Stimulated activated CD8-positive, alpha-beta memory T cell treated with anti-CD3 and anti-CD28 coated beads, Interleukin-12 subunit alpha, Interleukin-12 subunit beta, amount 100 ng/mL, for 24 hours (primary cell): ENCODE results near the gene SMIM10L2A.
A peak's percentile ranks its signal among the peaks of the same experiment; 100 is the strongest.
"Not testable (repeated sequence)": the region's sequence is repeated elsewhere in the genome, so short reads cannot be mapped to it uniquely, and the experiment has no call there.

ENCODE experiments used
- DNase-seq: peaks from one replicate; pipeline ENCODE4 v3.0.0-alpha.2; 2020; ENCODE audit errors: extremely low read depth

Gene SMIM10L2A

DNA sequence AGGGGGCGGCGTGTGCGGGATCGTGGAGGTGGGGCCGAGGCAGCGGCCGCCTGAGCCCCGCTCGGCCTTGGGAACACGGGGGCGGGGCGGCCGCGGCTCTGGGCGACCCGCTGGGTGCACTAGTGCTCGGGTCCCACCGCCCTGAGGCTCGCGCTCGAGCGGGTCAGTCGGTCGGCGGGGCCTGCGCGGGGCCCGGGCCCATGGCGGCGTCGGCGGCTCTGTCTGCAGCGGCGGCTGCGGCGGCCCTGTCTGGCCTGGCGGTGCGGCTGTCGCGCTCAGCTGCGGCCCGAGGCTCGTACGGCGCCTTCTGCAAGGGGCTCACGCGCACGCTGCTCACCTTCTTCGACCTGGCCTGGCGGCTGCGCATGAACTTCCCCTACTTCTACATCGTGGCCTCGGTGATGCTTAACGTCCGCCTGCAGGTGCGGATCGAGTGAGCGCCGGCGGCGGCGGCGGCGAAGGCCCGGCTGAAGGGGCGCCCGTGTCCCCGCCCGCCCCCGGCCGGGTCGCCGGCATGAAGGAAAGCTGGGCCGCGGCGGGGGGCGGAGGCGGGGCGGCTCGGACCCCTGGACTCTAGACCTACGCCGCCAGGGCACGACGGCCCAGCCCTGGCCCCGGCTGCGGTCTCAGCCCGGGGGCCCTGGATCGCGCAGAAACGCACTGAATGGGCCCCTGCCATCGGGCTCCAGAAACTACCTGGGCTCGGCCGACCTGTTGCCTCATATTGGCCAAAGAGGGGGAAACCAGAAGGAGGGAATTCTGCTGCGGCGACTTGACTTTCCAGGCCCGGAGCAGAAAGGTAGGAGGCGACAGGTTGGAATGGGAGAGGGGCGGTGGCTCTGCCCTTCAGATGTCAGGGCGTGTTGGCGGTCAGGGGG lies at the start of gene SMIM10L2A:
Gene SMIM10L2A (plus strand): TSS at position 13 of the 878 bp plus-strand sequence. CDS start 188 bp downstream, at position 201.
- DNase-seq = no peak

DNA sequence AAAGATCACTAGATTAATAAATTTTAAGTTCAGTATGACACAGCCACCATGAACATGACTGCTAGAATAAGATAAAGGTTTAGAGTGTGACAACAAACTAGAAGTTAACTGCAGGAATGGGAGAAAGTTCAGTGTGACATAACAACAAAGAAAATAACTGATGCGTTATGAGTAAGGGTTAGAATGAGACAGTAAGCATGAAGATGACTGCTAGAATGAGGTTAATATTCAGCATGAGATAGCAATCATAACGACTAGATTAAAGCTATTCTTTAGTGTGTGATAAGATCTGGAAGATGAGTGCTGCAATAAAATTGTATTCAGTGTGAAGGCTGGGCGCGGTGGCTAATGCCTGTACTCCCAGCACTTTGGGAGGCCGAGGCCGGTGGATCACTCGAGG lies 48.4 kb upstream of the SMIM10L2A start:
- DNase-seq = no peak

DNA sequence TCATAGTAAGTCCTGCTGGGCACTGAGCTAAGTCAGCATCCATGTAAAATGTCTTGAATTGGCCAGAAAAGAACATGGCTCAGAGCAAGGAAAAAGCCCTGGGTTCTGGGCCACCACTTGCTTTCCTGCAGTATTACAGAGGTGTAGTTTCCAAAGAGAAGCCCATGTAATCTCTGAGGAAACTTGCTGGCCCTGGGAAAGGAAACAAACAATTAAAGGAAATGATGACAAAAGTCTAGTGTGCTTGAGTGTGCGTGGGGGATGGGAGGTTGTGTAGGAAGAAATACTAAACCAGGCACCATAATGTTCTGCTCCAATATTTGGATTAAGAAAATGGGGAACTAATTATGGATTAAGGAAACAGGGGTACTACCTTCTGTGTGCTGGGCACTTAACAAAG lies 39.5 kb upstream of the SMIM10L2A start:
- no peak for DNase-seq

DNA sequence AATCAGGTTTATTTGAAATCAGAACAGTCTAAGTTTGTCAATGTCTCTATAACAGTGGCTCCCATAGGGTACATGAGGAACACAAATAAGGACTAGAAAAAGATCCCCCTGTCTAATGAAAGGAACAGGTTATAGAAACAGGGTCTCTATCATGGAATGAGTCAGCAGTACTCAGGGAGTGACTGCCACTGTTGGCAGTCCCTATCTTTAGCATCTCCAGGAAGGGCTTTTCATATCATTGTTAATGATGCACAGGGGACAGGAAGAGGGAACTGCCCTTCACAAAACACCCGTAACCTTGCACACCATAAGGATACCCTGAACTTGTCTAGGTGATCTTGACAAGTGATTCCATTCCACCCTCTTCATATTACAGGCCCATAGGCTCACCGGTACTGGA lies 38.5 kb upstream of the SMIM10L2A start:
- DNase-seq = no peak

DNA sequence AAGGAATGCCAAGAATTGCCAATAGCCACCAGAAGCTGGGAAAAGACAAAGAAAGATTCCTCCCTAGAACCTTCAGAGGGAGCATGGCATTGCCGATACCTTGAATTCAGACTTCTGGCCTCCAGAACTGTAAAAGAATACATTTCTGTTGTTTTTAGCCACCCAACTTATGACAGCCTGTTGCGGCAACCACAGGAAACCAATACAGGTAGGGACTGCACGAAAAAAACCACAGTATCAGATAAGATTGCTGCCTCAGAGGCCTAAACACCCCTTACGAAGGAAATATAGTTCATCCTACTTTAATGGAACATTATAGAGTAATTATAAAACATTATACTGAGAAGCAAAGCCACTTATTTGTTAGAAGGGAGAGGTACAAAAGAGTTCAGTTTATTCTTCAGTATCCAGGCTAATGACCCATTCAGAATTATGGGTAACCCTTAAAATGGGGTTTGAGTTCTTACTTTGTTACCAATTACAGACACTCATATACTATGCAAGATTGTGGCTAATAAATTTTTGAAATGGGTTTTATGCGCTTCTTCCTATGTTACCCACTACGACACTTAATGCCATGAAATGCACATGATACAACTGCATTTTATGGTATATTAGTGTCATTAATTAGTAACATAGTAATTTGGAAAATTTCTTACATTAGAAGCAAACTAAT lies 37.4 kb upstream of the SMIM10L2A start:
- no peak for DNase-seq

DNA sequence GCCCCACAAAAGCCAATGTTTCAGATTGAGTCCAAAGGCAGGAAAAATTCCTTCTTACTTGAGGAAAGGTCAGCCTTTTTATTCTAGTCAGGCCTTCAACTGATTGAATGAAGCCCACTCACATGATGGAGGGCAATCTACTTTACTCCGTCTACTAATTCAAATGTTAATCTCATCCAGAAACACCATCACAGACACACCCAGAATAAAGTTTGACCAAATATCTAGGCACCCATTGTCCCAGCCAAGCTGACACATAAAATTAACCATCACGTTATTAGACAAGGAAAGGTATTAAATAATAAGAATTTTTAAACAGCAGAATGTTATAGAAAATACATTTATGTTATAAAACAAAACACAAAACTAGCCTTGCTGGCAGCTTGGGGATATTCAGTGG lies 32.9 kb upstream of the SMIM10L2A start:
- no peak for DNase-seq

DNA sequence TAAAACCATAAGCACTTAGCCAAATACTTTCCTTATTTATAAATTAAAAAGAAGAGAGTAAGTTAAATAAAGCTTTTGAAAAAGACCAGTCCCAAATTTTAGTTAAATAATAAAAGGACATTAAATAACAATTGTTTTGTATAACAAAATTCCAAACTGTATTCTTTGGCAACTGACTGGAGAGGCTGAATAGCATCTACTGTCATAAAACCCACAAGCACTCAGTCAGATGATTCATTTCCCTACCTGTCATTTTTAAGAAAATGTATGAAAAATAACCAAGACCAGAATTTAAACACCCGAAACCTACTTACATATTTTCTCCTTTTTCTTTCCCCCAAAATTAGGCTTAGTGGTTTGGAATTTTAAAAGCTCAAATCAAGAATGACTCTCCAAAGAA lies 32.5 kb upstream of the SMIM10L2A start:
- no peak for DNase-seq

DNA sequence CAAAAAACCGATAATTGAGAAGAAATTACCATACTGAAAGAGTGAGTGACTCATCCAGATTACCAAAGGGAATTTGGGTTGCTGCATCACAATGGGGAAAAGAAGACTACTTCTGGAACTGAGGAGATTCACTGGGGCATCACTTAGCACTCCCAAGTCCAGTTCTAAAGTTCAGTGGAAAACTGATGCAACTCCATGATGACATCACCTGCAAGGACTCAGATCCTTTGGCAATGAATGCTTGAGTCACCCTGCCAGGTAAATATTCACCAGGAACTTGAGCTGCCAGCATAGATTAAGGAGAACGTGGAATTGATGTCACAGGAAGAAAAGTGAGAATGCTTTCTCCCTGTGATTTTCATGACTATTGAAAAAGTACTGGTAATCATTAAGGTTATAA lies 32.0 kb upstream of the SMIM10L2A start:
- no peak for DNase-seq

DNA sequence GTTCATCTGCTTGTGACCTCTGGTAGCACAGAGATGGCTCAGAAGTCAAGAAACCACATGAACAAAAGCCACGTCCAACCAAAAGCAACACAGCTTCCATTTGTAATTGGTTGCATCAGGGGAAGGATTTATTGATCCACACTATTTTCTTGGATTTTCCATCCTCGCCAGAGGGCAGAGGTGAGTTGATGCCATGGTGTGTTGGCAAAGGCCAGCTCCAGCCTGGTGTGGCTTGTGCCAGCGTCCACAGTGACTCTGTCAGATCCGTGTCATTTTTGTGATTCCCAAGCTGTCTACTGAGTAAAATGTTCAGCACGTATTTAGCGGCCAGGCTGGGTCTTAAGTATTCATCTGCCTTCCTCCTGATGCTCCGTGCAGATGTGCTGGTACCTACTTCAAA lies 30.0 kb upstream of the SMIM10L2A start:
- no peak for DNase-seq

DNA sequence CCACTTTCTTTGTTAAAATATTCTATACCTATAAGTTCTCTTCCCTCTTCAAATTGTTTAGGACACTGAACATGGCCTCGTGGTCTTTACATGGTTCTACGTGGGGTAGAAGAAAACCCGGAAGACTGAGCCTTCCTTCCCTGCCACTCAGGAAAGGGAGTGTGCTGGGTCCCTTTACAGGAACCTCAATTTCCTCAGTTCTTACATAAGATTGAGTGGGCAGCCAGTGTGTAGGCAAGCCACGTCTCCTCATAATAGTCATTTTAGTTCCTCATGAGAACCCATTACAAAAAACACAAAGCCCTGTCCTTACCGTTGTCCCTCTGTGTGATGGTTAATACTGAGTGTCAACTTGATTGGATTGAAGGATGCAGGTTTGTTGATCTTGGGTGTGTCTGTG lies 28.7 kb upstream of the SMIM10L2A start:
- DNase-seq = no peak

DNA sequence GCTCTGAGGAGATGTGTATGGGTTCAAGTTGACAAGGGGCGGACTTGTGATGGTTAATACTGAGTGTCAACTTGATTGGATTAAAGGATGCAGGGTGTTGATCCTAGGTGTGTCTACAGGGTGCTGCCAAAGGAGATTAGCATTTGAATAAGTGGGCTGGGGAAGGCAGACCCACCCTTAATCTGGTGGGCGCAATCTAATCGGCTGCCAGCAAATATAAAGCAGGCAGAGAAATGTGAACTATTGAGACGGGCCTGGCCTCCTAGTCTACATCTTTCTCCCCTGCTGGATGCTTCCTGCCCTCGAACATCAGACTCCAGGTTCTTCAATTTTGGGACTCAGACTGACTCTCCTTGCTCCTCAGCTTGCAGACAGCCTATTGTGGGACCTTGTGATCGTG lies 26.7 kb upstream of the SMIM10L2A start:
- no peak for DNase-seq

DNA sequence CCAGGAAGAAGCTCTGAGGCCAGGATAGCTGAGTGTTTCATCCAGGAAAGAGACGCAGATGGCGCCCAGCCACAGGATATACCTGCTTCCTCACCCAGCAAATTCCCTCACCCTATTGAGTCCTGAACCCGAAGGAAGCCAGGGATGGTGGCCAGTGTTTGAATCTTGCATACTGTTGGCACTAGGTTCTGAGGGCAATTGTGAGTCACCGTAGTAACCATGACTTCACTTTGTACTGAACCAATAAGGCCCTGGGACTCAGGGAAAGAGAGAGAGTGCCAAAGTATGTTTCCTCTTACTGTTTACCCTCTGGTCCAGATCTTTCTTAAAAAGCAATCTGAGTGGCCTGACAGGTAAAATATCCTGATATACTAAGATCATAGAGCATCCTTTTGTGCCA lies 25.6 kb upstream of the SMIM10L2A start:
- DNase-seq = no peak

DNA sequence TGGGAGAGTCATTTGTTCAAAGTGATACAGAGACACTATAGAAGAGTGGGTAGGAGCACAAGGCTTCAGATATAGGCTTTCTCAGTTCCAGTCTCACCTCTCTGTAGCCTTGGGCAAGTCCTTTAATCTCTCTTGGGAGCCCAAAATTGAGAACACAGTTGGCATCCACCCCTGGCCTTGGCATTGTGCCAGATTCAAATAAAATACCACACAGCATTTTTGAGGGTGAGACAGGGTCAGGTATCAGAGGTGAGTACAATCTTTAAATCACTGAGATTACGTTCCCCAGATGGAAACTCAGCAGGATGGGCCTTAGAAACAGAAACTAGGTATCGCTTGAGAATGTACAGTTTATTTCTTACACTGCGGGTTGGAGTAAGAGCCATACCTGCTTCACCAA lies 25.2 kb upstream of the SMIM10L2A start:
- no peak for DNase-seq

DNA sequence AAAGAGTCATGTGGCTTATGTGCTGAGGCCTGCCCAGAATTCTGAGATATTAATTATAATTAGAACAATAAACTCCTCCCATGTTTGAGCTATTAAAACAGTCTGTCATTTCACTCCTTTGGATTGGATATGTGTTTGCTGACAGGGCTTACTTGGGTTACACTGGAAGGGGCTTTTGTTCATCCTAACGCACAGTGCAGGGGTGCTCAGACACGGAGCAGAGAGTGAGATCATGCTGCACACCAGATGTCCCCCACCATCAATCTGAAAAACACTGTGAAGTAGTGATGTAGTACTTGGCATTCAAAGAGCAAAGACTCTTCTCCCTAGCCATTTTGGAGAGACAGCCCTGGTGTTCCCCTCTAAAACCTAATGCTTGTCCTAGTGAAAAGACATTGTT lies 24.1 kb upstream of the SMIM10L2A start:
- no peak for DNase-seq

DNA sequence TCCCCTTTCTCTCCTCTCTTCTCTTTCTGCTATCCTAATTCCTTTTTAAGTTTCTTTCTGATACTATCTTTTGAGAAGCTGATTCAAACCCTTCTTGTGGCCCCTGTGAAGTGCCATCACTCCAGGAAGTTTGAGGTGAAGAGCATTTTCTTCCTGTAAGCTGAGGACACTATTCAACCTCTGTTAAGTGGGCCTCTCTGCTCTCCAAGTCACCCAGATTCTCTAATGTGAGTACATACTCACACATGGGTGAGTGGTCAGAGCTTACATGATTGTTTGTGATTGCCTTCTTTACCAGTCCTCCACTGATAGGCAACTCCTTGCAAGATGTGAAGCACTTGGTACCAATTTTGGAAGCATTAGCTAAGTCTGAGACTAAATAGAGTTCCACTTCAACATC lies 18.4 kb upstream of the SMIM10L2A start:
- DNase-seq = no peak

DNA sequence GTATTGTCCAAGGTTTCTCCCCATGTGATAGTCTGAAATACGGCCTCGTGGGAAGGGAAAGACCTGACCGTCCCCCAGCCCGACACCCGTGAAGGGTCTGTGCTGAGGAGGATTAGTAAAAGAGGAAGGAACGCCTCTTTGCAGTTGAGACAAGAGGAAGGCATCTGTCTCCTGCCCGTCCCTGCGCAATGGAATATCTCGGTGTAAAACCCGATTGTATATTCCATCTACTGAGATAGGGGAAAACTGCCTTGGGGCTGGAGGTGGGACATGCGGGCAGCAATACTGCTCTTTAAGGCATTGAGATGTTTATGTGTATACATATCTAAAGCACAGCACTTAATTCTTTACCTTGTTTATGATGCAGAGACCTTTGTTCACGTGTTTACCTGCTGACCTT lies 15.3 kb upstream of the SMIM10L2A start:
- DNase-seq = not testable (repeated sequence)

DNA sequence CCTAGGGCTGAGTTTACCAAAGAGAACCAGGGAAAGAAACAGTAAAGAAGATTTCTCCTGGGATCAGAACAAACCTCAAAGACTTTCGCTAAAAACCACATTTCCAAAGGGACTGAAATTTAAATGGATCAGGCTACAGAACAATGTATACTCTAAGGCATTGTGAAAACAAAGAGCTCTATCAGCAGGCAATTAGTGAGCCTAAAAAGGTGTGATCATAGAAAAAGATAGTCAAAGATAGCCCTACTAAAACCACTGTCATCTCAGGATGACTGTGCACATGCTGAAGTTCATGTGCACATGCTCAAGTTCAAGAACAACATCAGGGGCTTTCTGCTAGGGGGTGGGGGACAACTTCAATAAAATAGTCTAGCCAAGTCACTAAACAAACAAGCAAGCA lies 12.9 kb upstream of the SMIM10L2A start:
- no peak for DNase-seq

DNA sequence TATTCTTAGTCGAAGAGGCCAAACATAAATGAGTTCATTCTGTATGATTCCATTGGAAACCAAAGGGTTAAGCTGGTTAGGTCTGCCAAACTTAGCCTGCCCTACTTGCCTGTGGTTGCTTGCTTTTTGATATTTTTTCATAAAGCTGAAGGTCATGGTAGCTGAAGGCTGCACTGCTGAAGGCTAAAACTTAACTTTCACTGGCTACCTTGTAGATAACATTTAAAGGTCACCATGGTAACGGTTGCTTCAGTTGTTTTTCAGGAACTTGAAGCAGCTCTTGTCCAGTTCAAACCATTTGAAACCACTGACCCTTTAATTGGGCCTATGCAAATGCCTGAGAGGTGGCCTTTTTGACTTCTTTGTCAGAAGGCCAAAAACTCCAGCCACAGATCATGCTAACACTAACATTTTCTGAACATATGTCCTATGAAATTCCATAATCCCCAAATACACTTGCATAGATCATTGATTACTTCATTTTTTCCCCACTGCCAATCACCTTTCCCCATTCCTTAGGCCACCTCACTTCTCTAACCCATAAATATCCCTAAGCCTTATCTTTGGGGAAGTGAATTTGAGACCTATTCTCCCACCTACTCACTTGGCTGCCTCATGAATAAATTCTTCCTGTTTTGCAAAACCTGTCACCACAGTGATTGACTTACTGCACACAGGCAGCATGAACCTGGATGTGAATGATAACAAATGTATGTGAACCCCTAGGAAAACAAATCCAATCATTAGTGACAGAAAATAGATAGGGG lies 10.7 kb upstream of the SMIM10L2A start:
- no peak for DNase-seq

DNA sequence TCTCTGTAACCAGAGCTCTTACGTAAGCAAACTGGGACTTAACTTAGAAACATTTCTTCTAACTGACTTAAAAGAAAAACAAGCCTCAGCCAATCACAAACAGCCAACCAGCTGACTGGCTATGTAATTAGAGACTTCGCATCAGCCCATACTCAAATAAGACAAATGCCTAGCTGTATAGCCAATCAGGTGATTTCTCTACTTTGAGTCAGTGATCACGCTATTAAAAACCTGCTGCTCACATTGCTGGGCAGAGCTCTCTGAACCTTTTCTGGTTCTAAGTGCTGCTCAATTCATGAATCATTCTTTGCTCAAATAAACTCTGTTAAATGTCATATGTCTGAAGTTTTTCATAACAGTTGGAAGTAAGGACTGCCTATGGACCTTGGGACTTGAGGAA lies 9.9 kb upstream of the SMIM10L2A start:
- DNase-seq = no peak

DNA sequence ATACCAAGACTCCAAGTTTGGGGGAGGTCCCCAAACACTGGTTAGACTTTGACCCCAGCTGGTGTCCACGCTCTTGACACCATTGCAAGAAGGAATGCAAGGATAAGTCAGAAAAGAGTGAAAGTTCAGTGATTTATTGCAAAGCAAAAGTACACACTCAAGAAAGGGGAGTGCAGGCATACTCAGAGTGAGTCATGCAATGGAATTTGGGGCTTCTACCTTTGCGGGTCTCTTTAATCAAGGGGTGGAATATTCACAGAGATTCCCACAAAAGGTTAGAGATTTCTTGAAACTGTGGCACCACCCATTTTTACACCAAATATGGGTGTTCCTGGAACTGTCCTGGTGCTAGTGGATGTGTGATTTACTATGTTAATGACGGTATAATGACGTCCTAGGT lies 5.2 kb upstream of the SMIM10L2A start:
- no peak for DNase-seq

DNA sequence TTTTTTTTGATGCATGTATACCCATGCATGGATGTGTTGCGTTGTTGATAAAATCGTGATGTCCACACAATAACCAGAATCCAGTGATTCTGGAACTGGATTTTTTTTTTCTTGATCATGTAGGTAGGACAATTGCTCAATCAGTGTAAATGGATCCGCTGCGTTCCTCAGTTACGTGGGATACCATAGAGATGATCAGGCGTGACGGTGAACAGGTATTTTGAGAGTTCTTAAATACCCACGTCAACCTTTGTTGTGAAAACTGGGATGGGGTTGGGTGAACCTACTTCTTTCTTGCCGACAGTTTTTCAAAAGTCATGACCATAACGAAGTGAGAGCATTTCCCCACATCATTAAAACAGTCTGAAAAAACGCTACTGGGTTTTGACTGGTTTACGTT lies 913 bp upstream of the SMIM10L2A start:
- DNase-seq = no peak

DNA sequence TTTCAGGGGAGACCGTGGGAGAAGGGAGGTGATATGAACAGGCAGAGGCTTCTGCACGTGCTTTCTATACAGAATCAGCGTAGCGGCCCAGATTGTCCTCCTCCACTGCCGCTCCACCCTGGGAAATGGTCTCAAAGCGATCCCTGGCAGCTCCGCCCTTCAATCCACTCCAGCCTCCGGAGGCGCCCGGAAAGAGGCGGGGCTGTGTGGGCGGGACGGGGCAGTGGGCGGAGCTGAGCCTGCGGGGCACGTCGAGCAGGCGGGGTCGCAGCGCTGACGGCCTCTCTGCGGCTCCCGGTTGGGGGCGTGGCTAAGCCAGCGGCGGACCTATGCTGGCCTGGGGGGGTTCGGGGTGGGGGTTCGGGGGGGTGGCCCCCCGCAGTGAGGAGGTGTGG lies 210 bp upstream of the SMIM10L2A start:
- peak; percentile 71 for DNase-seq

DNA sequence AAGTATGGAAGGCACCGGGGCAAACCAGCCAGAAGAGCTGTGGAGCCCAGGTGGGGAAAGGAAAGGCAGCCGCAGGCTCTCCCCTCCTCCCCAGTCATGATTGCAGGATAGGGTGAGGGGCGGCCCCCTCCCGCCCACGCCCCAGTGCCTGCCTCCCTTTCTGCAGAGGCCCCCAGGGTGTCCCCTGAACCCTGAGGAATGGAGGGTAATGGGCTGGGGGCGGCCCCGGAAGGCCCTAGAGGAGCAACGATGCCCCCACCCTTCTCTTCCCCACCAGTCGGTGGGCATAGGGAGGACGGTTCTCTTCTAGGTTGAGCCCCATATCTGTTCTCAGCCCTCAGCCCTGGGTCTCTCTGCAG lies 1.0 kb downstream of the SMIM10L2A start:
- not testable (repeated sequence) for DNase-seq
